GM06990 (cell line): ENCODE measurements around the gene SH2D4B.

Experiments
- DNase-seq: peaks from one replicate; pipeline ENCODE4 v3.0.0-alpha.2; 2011; ENCODE audit not compliant: insufficient read length; ENCODE audit errors: extremely low read depth
- H3K27me3 ChIP-seq: replicated peaks from 2 replicates; pipeline ENCODE4 v1.6.0; 2011; ENCODE audit warnings: low read length; ENCODE audit not compliant: control insufficient read depth, insufficient read depth
- H3K36me3 ChIP-seq: 2 replicates; pipeline ENCODE4 v1.5.1; 2011; ENCODE audit warnings: low read length; ENCODE audit not compliant: control insufficient read depth, insufficient read depth
- H3K4me3 ChIP-seq: replicated peaks from 2 replicates; pipeline ENCODE4 v1.5.1; 2011; ENCODE audit warnings: low read depth, mild to moderate bottlenecking, control low read depth, low read length
- CTCF ChIP-seq: IDR thresholded peaks from 2 replicates; pipeline ENCODE4 v1.5.1; 2011; ENCODE audit warnings: low read length, control low read depth, mild to moderate bottlenecking, inconsistent platforms; ENCODE audit not compliant: insufficient read depth, poor library complexity, severe bottlenecking

SH2D4B gene

GRCh38 chr10:80582286-80582960 lies 44.7 kb downstream of the SH2D4B start:
- no peak overlapping the region for H3K4me3 ChIP-seq
- H3K36me3 ChIP-seq, result no peaks in the 10 kb centered on the region
- no peak for TF ChIP-seq CTCF
- H3K27me3 ChIP-seq, result no peaks in the 10 kb centered on the region
- DNase-seq, result no peak

GRCh38 chr10:80583685-80584084 lies 46.0 kb downstream of the SH2D4B start:
- no peak for DNase-seq
- no peak overlapping the region for H3K4me3 ChIP-seq
- H3K27me3 ChIP-seq, result no peaks in the 10 kb centered on the region
- TF ChIP-seq CTCF, result peak; percentile 9
- H3K36me3 ChIP-seq, result no peaks in the 10 kb centered on the region

- DNase-seq, result no peak
- no peak overlapping the region for H3K4me3 ChIP-seq
- no peaks in the 10 kb centered on the region for H3K27me3 ChIP-seq
- no peaks in the 10 kb centered on the region for H3K36me3 ChIP-seq
- no peak for TF ChIP-seq CTCF
Measured at GRCh38 chr10:80585812-80586211, 48.1 kb downstream of the SH2D4B start.

- no peak for TF ChIP-seq CTCF
- no peak for DNase-seq
- Histone ChIP-seq H3K27me3 (no peaks in the 10 kb centered on the region), H3K4me3 (no peak overlapping the region), H3K36me3 (no peaks in the 10 kb centered on the region)
Measured at GRCh38 chr10:80588546-80588945, 50.8 kb downstream of the SH2D4B start.

- DNase-seq, result peak; percentile 69
- no peaks in the 10 kb centered on the region for H3K27me3 ChIP-seq
- no peak overlapping the region for H3K4me3 ChIP-seq
- no peak for TF ChIP-seq CTCF
- H3K36me3 ChIP-seq, result no peaks in the 10 kb centered on the region
Measured at GRCh38 chr10:80589726-80590373, 52.1 kb downstream of the SH2D4B start.
